ENCODE measurements around the gene MOB3B. TPM values are rescaled to one million over a fixed set of nuclear protein-coding genes. Genes with fewer than 3 reads are reported as not detected.

The MOB3B gene
- total RNA-seq, 2 experiments from 2014 or later: 0.29 to 0.70 TPM

DNA sequence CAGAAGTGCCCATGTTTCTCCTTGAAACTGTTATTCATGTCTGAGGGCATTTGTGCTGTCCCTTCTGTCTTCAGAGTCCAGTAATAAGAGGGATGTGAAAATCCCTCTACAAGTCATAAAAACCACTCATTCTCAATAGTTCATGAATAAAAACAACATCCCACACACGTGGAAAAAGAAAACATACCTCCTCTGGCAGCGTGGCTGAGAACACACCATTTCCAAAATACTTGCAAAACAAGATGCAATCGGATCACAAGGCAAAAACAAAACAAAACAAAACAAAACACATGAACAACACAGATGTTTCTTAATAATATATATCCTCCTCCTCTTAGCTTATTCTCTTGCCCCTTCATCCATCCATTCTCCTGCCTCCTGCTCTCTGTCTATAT, 161.7 kb downstream of the MOB3B start:
- ATAC-seq: no peak
- no peaks in the 10 kb centered on the region for H3K36me3 Mint-ChIP-seq
- no peaks in the 10 kb centered on the region for H3K9me3 Mint-ChIP-seq (ENCODE audit: low read depth)
- H3K27me3 Mint-ChIP-seq: peaks cover 26% of the 10 kb centered on the region
- CTCF ChIA-PET: interaction anchor here (1.3 to 1.8 kb wide), 2 partner anchors 11 to 161 kb away, joined by 4 read pairs; partner anchors contain the start of gene MOB3B
- H3K27ac Mint-ChIP-seq: no peak overlapping the region
- H3K4me3 Mint-ChIP-seq: no peak overlapping the region
- peaks cover 28% of the 10 kb centered on the region for H3K4me1 Mint-ChIP-seq
- DNase-seq: no peak

DNA sequence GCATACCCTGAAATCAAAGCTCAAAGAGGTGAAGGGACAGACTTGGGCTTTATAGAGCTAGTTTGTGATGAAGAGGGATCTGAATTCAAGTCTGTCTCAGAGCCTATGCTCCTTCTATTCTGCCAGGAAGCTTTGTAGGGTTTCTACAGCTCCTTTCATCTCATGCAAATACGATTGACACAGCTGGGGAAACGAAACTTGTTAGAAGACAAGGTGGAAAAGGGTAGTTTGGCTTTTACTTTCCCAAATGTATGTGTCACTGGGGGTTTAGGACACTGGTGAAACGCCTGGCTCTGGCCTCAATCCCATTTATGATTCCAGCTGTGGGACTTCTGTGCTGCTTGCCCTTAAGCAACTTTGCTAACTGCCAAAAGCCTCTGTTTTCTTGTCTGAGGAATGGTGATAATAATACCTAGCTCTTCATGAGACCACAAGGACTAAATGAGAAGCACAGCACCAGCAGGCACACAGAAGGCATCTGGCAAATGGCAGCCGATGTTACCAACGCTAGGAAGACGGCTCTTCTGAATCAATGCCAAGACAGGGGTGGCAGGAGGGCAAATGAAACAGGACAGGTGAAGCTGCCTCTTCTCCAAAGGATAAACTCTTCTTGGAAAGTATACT, 162.3 kb downstream of the MOB3B start:
- no peak for ATAC-seq
- Mint-ChIP-seq H3K9me3 (ENCODE audit: low read depth) (no peaks in the 10 kb centered on the region), H3K27me3 (peaks cover 22% of the 10 kb centered on the region), H3K4me3 (no peak overlapping the region), H3K36me3 (no peaks in the 10 kb centered on the region), H3K4me1 (peaks cover 28% of the 10 kb centered on the region), H3K27ac (no peak overlapping the region)
- CTCF ChIA-PET: interaction anchor here (1.3 to 2.0 kb wide), 3 partner anchors 11 to 162 kb away, joined by 4 to 9 read pairs (median 4); partner anchors contain the start of gene MOB3B
- DNase-seq: no peak

DNA sequence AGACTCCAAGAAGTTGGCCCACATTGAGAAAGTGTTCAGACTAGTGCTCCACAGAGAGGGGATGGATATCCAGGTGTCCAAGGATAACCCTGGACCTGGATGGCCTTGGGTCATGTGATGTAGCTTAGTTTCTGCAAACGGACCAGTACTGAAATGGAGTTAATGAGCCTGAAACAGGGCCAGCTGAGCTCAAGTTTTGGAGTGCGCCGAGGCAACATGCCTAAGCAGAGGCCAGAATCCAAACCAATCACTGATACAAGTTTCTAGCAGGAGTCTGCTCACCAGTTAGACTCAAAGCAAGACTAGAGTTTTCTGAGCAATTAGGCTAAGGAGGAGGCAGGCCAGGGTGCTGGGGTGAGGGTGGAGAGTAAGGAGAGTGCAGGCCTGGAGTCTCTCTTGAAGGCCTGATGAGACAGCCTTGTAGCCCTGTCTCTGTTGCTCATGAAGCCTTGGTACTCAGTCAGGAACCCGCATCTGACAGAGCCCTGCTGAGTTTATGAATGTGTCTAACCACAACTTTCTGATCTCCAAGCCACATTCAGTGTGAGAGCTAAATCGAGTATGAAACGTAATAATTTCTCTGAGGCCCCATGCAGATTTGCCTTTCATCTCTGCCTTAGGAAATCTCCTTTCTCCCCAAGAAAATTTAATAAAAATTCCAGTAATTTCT, 163.8 kb downstream of the MOB3B start:
- no peaks in the 10 kb centered on the region for H3K9me3 Mint-ChIP-seq (ENCODE audit: low read depth)
- ATAC-seq (peak; percentile 97), DNase-seq (peak; percentile 76)
- CTCF ChIA-PET: interaction anchor here (2.0 kb wide), 1 partner anchor 33 kb away, joined by 9 read pairs; no protein-coding TSS in a partner anchor
- peaks cover 28% of the 10 kb centered on the region for H3K4me1 Mint-ChIP-seq
- no peak overlapping the region for H3K4me3 Mint-ChIP-seq
- H3K36me3 Mint-ChIP-seq: no peaks in the 10 kb centered on the region
- peak overlapping the region; percentile 59 for H3K27ac Mint-ChIP-seq
- peaks cover 22% of the 10 kb centered on the region for H3K27me3 Mint-ChIP-seq

DNA sequence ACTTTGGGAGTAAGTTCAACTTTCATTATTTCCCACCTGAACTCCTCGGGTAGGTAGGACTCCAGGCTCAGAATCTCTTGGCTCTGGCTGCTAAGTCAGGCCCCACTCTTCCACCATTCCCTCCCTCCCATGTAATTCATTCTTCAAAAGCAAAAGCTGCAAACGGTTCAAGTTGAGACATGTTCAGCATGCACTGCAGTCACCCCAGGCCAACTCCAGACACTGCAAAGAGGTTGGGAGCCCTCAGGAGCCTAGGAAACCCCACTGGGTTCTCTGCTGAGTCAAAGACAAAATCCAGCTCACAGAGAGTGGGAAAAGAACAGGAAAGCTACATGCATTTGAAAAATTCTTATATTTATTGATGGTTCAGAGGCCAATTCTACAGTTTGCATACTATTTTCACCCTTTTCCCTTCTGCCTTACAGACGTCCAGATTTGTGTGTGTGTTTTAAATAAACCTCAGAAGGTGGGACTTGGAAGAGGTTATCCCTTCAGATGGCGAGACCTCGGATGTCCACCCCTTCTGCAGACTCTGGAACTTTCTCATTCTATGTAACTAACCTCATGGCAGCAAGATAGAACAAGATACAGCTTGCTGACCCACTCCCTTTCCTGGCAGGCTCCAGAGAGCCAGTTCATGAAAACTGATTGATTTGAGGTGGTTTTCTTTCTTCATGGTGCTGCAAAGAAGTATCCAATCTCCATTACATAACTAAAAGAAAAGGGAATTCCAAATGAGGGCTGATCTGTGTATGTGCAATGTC, 167.0 kb downstream of the MOB3B start:
- Mint-ChIP-seq H3K4me1 (peaks cover 23% of the 10 kb centered on the region), H3K36me3 (no peaks in the 10 kb centered on the region), H3K9me3 (ENCODE audit: low read depth) (no peaks in the 10 kb centered on the region), H3K4me3 (no peak overlapping the region), H3K27me3 (peaks cover 15% of the 10 kb centered on the region), H3K27ac (no peak overlapping the region)
- ATAC-seq: no peak
- CTCF ChIA-PET: no interaction called here
- no peak for DNase-seq

DNA sequence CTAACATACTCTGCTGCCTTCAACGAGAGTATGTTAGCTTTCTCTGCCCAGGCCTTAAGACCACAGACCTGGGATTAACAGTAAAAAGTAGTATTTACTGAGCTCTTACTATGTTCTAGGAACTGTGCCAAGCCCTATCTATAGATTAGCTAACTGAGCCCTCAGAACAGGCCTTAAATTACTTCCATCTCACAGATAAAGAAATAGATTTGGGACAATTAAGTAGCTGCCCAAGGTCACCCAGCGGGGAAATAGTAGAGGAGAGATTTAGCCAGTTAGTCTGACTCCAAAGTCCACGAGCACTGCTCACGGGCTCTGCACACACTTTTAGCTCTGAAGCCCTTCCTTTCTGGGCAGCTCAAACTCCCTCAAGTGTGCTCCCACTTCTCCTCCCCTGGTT, 168.1 kb downstream of the MOB3B start:
- CTCF ChIA-PET: no interaction called here
- no peaks in the 10 kb centered on the region for H3K36me3 Mint-ChIP-seq

DNA sequence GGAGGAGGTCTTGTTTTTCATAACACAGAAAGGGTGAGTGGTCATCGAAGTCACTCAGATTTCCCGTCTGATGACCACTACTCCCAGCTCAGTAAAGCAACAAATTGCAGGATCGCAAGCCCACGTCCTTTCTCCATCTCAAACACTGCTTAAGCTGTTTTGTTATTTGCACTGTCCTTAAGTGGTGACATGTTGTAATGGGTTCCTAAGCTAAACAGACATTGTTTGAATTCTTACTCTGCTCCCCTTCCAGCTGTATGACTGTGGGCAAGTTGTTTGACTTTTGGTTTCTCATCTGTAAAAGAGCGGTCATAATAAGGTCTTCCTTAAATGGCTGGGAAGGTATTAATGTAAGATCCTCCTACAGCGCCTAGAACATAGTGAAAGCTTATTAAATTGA, 169.9 kb downstream of the MOB3B start:
- Mint-ChIP-seq H3K36me3 (no peaks in the 10 kb centered on the region), H3K27ac (no peak overlapping the region), H3K4me3 (no peak overlapping the region), H3K9me3 (ENCODE audit: low read depth) (no peaks in the 10 kb centered on the region), H3K4me1 (peaks cover under 1% of the 10 kb centered on the region), H3K27me3 (peaks cover 6% of the 10 kb centered on the region)
- DNase-seq: no peak
- ATAC-seq: no peak
- CTCF ChIA-PET: no interaction called here

More for the DNA sequence above, 168.1 kb downstream of the MOB3B start:
- no peaks in the 10 kb centered on the region for H3K9me3 Mint-ChIP-seq (ENCODE audit: low read depth)
- DNase-seq: no peak
- H3K4me1 Mint-ChIP-seq: peaks cover 13% of the 10 kb centered on the region
- ATAC-seq: no peak
- H3K4me3 Mint-ChIP-seq: no peak overlapping the region
- no peak overlapping the region for H3K27ac Mint-ChIP-seq
- peaks cover 12% of the 10 kb centered on the region for H3K27me3 Mint-ChIP-seq

DNA sequence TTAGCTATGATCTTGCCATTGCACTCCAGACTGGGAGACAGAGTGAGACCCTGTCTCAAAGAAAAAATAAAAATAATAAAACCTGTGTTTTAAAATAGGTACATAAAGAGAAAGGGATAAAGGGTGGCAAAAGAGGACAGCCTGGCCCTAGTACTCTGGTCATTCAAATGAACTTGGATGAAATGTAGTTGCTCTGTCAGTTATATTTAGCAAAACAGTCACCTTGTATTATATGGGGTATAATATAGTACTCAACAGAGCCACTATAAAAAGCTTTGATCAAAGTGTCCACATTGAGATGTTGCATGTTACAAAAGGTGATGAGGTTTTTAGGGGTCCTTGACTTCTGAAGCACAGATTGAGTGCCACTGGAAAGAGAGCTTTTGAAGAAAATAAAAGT, 171.6 kb downstream of the MOB3B start:
- DNase-seq (no peak), ATAC-seq (no peak)
- Mint-ChIP-seq H3K9me3 (ENCODE audit: low read depth) (no peaks in the 10 kb centered on the region), H3K27ac (no peak overlapping the region), H3K36me3 (no peaks in the 10 kb centered on the region), H3K4me3 (no peak overlapping the region), H3K27me3 (peaks cover 4% of the 10 kb centered on the region), H3K4me1 (peaks cover 9% of the 10 kb centered on the region)
- CTCF ChIA-PET: interaction anchor here (0.7 kb wide), 1 partner anchor 78 kb away, joined by 3 read pairs; no protein-coding TSS in a partner anchor

DNA sequence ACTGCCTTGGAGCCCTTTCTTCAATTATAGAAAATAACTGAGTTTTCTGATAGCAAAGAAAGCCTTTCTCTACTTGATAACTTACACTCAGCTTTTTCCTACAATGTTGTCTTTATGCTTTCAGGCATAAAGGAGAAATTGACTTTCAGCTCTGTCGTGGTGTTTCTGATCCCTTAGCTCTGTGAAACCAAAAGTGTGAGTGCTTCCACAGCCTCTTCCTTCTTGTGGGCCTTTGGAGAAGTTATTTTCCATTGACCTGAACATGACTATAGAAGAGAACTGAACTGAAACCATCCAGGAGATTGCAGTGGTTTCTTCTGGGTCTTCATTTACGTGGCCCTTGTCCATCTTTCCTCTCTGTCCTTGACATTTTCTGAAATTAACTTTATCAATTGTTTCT, 173.2 kb downstream of the MOB3B start:
- no peak for DNase-seq
- no peak overlapping the region for H3K27ac Mint-ChIP-seq
- H3K27me3 Mint-ChIP-seq: peaks cover 4% of the 10 kb centered on the region
- H3K36me3 Mint-ChIP-seq: no peaks in the 10 kb centered on the region
- no peaks in the 10 kb centered on the region for H3K9me3 Mint-ChIP-seq (ENCODE audit: low read depth)
- ATAC-seq: no peak
- CTCF ChIA-PET: no interaction called here
- H3K4me1 Mint-ChIP-seq: peaks cover 21% of the 10 kb centered on the region
- H3K4me3 Mint-ChIP-seq: no peak overlapping the region

DNA sequence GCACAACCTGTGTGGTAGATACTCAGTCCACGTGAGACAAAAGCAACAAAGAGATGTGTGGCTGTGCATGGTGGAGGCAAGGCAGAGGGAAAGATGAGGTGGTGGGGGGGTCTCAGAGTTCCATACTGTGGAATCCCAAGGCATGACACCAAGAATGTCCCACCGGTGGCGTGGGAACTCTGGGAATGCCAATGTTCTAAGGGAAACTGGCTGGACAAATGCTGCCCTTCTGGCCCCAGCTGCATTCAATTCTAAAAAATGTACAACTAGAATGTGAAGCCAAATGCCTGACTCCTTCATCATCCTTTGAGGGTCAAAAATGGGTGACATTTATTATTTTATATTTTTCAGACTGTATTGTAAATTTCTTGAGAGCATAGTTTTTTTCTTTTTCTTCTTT, 174.4 kb downstream of the MOB3B start:
- no peak overlapping the region for H3K4me3 Mint-ChIP-seq
- DNase-seq (no peak), ATAC-seq (no peak)
- no peaks in the 10 kb centered on the region for H3K36me3 Mint-ChIP-seq
- peaks cover 21% of the 10 kb centered on the region for H3K4me1 Mint-ChIP-seq
- no peak overlapping the region for H3K27ac Mint-ChIP-seq
- H3K9me3 Mint-ChIP-seq (ENCODE audit: low read depth): no peaks in the 10 kb centered on the region
- H3K27me3 Mint-ChIP-seq: peaks cover 4% of the 10 kb centered on the region
- CTCF ChIA-PET: no interaction called here

DNA sequence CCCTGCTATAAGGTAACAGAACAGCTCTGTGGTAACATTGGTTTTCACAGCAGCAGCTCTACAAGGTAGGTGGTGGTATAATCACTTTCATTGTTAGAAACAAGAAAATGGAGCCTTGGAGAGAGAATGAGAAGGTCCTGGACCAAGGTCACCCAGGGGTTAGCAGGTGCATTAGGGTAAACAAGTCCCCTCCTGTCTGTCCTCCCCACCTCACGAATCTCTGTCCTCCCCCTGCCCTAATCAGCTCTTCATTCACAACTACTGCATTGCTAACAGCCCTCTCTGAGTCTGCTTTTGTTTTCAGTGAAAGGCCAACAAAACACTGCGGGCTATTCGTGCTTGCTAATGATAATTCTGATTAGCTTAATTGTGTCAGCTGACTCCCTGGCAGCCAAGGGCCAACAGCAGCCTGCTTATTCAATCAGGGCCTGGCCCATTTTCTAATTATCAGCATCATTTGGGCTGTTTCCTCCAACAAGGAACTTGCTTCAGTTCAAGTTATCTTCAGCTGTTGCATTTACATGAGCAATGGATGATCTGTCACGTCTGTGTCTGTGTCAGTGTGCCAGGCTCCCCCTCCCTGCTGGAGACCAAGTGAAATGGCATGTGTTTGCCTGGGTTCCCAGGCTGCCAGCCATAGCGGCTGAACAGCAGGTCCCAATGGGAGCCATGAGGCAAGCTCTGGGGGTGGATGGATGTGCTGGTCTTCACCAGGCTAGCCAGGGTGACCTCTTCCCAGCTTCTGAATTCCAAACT, 176.0 kb downstream of the MOB3B start:
- ATAC-seq (peak; percentile 49), DNase-seq (no peak)
- H3K4me3 Mint-ChIP-seq: no peak overlapping the region
- peaks cover under 1% of the 10 kb centered on the region for H3K27me3 Mint-ChIP-seq
- no peaks in the 10 kb centered on the region for H3K9me3 Mint-ChIP-seq (ENCODE audit: low read depth)
- H3K36me3 Mint-ChIP-seq: no peaks in the 10 kb centered on the region
- H3K27ac Mint-ChIP-seq: no peak overlapping the region
- CTCF ChIA-PET: interaction anchor here (1.3 kb wide), 1 partner anchor 177 kb away, joined by 3 read pairs; no protein-coding TSS in a partner anchor
- peaks cover 21% of the 10 kb centered on the region for H3K4me1 Mint-ChIP-seq

DNA sequence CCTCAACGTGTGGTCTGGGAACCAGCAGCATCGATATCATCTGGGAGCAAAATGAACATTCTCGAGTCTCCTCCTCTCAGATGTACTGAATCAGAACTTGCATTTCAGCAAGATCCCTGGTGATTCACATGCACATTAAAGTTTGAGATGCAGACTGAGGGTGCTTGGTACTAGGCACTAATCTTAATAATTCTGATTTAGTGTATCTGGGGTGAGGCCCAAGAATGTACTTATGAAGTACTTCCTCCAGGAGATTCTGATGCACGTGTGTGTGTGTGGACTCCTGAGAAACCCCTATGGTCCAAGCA, 176.5 kb downstream of the MOB3B start:
- no peak overlapping the region for H3K4me3 Mint-ChIP-seq
- no peaks in the 10 kb centered on the region for H3K36me3 Mint-ChIP-seq
- no peak overlapping the region for H3K27ac Mint-ChIP-seq

DNA sequence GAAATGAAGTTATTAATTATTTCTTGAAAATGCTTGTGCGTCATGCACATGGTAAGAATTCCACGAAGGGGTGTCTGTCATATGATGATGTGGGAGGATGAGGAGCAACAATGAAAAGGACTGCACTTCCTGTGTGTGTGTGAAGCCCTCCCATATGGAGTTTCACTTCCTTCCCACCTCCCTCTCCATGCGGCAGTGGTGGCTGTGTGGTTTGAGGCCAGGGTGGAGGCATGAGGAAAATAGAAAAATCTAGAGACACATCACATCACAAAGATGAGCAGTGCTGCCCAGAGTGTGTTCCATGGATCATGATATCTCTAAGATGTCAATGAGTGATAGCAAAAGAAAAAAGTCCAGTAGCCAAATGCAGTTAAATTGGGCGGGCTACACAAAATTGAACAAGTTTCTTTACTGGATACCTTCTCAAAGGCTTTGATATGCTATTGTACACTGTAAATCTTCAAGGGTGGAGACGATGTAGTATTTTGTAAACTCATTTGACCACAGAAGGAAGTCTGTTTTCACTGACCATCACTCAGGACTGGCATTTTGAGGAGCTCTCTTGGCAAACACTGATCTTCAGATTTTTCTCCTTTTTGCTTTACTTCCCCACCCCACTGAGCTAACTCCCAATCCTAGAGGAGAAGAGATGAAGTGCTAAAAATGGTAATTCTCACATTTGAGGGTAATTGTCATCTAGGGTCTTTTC, 177.0 kb downstream of the MOB3B start:
- CTCF ChIA-PET: interaction anchor here (1.3 kb wide), 1 partner anchor 178 kb away, joined by 3 read pairs; no protein-coding TSS in a partner anchor
- no peak overlapping the region for H3K27ac Mint-ChIP-seq
- ATAC-seq (peak; percentile 27), DNase-seq (peak; percentile 51)
- H3K4me3 Mint-ChIP-seq: no peak overlapping the region
- peaks cover 24% of the 10 kb centered on the region for H3K4me1 Mint-ChIP-seq
- no peaks in the 10 kb centered on the region for H3K9me3 Mint-ChIP-seq (ENCODE audit: low read depth)
- no peaks in the 10 kb centered on the region for H3K27me3 Mint-ChIP-seq
- no peaks in the 10 kb centered on the region for H3K36me3 Mint-ChIP-seq

More for the DNA sequence above, 176.5 kb downstream of the MOB3B start:
- no peaks in the 10 kb centered on the region for H3K27me3 Mint-ChIP-seq
- ATAC-seq: peak; percentile 27
- CTCF ChIA-PET: interaction anchor here (1.3 kb wide), 1 partner anchor 177 kb away, joined by 3 read pairs; no protein-coding TSS in a partner anchor
- H3K9me3 Mint-ChIP-seq (ENCODE audit: low read depth): no peaks in the 10 kb centered on the region
- no peak for DNase-seq
- peaks cover 21% of the 10 kb centered on the region for H3K4me1 Mint-ChIP-seq

DNA sequence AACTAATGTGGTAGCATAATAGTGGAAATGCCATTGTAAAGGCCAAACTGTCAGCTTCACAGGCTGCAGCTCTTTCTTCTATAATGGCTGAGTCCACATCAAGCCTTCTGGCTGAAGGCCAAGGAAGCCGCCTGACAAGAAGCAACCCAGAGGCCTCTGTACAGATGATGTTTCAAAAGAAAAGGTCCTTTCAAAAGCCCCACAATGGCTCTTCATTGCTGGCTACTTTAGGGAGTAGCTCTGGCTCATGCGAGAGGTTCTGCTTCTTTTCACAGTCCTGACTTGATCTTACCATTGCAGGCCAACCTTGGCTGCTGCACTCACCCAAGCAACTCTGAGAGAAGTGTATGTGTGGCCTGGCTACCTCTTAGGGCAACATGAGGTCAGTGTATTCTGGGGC, 178.2 kb downstream of the MOB3B start:
- H3K9me3 Mint-ChIP-seq (ENCODE audit: low read depth): no peaks in the 10 kb centered on the region

More for the DNA sequence above, 178.2 kb downstream of the MOB3B start:
- peaks cover 24% of the 10 kb centered on the region for H3K4me1 Mint-ChIP-seq
- no peak for DNase-seq
- H3K36me3 Mint-ChIP-seq: no peaks in the 10 kb centered on the region
- no peak overlapping the region for H3K4me3 Mint-ChIP-seq
- no peaks in the 10 kb centered on the region for H3K27me3 Mint-ChIP-seq
- no peak overlapping the region for H3K27ac Mint-ChIP-seq
- no peak for ATAC-seq
- CTCF ChIA-PET: no interaction called here

All from activated CD8-positive, alpha-beta memory T cell treated with anti-CD3 and anti-CD28 coated beads, Interleukin-2, amount 10 ng/mL, durations not matched to agents 7 days and 5 days (primary cell).